HUES64 (cell line): Measurements from ENCODE around the gene COL6A2.
"Not testable (repeated sequence)": the region's sequence is repeated elsewhere in the genome, so short reads cannot be mapped to it uniquely, and the experiment has no call there.

Source experiments
- H3K27ac ChIP-seq: 2 replicates; pipeline ENCODE4 v1.7.0; 2013; ENCODE audit warnings: low read depth, low read length, inconsistent platforms
- H3K27me3 ChIP-seq: 2 replicates; pipeline ENCODE4 v1.6.1; 2013; ENCODE audit warnings: mild to moderate bottlenecking, low read length; ENCODE audit not compliant: insufficient read depth
- H3K36me3 ChIP-seq: 2 replicates; pipeline ENCODE4 v1.6.1; 2013; ENCODE audit warnings: mild to moderate bottlenecking, low read length; ENCODE audit not compliant: insufficient read depth
- H3K4me1 ChIP-seq: 2 replicates; pipeline ENCODE4 v1.6.1; 2013; ENCODE audit warnings: mild to moderate bottlenecking, low read length, moderate library complexity; ENCODE audit not compliant: insufficient read depth
- H3K4me3 ChIP-seq: 2 replicates; pipeline ENCODE4 v1.5.1; 2013; ENCODE audit warnings: mild to moderate bottlenecking, low read length, moderate library complexity
- H3K9ac ChIP-seq: 2 replicates; pipeline ENCODE4 v1.6.1; 2013; ENCODE audit warnings: mild to moderate bottlenecking, low read depth, low read length
- H3K9me3 ChIP-seq: 2 replicates; pipeline ENCODE4 v1.6.1; 2013; ENCODE audit warnings: low read depth, low read length; ENCODE audit not compliant: insufficient read depth
- WGBS: fragments of 150-250, 120-280 bp; methylation state at CpG from one replicate; pipeline ENCODE4 v1.1.7; 2013; ENCODE audit warnings: missing lambda C conversion rate; 5-methylcytosine and 5-hydroxymethylcytosine counted together

Gene COL6A2

GRCh38 chr21:46159390-46159789, 61.5 kb downstream of the COL6A2 start:
- no peaks in the 10 kb centered on the region for H3K27me3 ChIP-seq
- peaks cover 4% of the 10 kb centered on the region; the same call in 1 of the 2 replicates for H3K9me3 ChIP-seq
- 96% methylated on average over 12 of the region's 12 CpGs for WGBS
- peaks cover 14% of the 10 kb centered on the region for H3K36me3 ChIP-seq
- no peak overlapping the region for H3K9ac ChIP-seq
- H3K4me1 ChIP-seq: no peaks in the 10 kb centered on the region
- H3K4me3 ChIP-seq: no peak overlapping the region
- H3K27ac ChIP-seq: no peak overlapping the region

- H3K4me3 ChIP-seq: no peak overlapping the region
- H3K27ac ChIP-seq: no peak overlapping the region
- H3K36me3 ChIP-seq: peaks cover 14% of the 10 kb centered on the region
- H3K9ac ChIP-seq: no peak overlapping the region
- H3K27me3 ChIP-seq: no peaks in the 10 kb centered on the region
- 96% methylated on average over 32 of the region's 32 CpGs for WGBS
- no peaks in the 10 kb centered on the region for H3K4me1 ChIP-seq
- peaks cover 4% of the 10 kb centered on the region; the same call in 1 of the 2 replicates for H3K9me3 ChIP-seq
Measured at GRCh38 chr21:46159841-46160656, 62.1 kb downstream of the COL6A2 start.

- Histone ChIP-seq H3K36me3 (peaks cover 14% of the 10 kb centered on the region), H3K9me3 (peaks cover 4% of the 10 kb centered on the region; the same call in 1 of the 2 replicates), H3K27me3 (no peaks in the 10 kb centered on the region), H3K4me3 (no peak overlapping the region), H3K4me1 (no peaks in the 10 kb centered on the region), H3K27ac (no peak overlapping the region), H3K9ac (no peak overlapping the region)
- 93% methylated on average over 22 of the region's 22 CpGs for WGBS
Measured at GRCh38 chr21:46160657-46160906, 62.7 kb downstream of the COL6A2 start.

GRCh38 chr21:46160907-46161632, 63.2 kb downstream of the COL6A2 start:
- Histone ChIP-seq H3K36me3 (peaks cover 14% of the 10 kb centered on the region), H3K4me3 (no peak overlapping the region), H3K27ac (no peak overlapping the region), H3K9me3 (peaks cover 4% of the 10 kb centered on the region; the same call in 1 of the 2 replicates), H3K27me3 (no peaks in the 10 kb centered on the region), H3K4me1 (no peaks in the 10 kb centered on the region), H3K9ac (no peak overlapping the region)
- WGBS: 97% methylated on average over 65 of the region's 72 CpGs

GRCh38 chr21:46161633-46162592, 64.0 kb downstream of the COL6A2 start:
- Histone ChIP-seq H3K4me3 (no peak overlapping the region), H3K27me3 (no peaks in the 10 kb centered on the region), H3K27ac (no peak overlapping the region), H3K9ac (no peak overlapping the region), H3K4me1 (no peaks in the 10 kb centered on the region), H3K9me3 (peaks cover 4% of the 10 kb centered on the region; the same call in 1 of the 2 replicates), H3K36me3 (peaks cover 14% of the 10 kb centered on the region)
- 94% methylated on average over 71 of the region's 72 CpGs for WGBS

GRCh38 chr21:46163380-46163779, 65.5 kb downstream of the COL6A2 start:
- Histone ChIP-seq H3K36me3 (peaks cover 27% of the 10 kb centered on the region), H3K27me3 (no peaks in the 10 kb centered on the region), H3K9me3 (peaks cover 4% of the 10 kb centered on the region; the same call in 1 of the 2 replicates), H3K4me3 (no peak overlapping the region), H3K9ac (no peak overlapping the region), H3K27ac (no peak overlapping the region), H3K4me1 (no peaks in the 10 kb centered on the region)
- WGBS: 95% methylated on average over 4 of the region's 4 CpGs

- Histone ChIP-seq H3K4me1 (no peaks in the 10 kb centered on the region), H3K27ac (no peak overlapping the region), H3K27me3 (no peaks in the 10 kb centered on the region), H3K36me3 (peaks cover 27% of the 10 kb centered on the region), H3K9ac (no peak overlapping the region), H3K9me3 (peaks cover 4% of the 10 kb centered on the region; the same call in 1 of the 2 replicates), H3K4me3 (no peak overlapping the region)
Measured at GRCh38 chr21:46165098-46165497, 67.2 kb downstream of the COL6A2 start.

- H3K36me3 ChIP-seq: peaks cover 17% of the 10 kb centered on the region; the same call in 1 of the 2 replicates
- no peak overlapping the region for H3K9ac ChIP-seq
- 93% methylated on average over 14 of the region's 14 CpGs for WGBS
- no peak overlapping the region for H3K27ac ChIP-seq
- H3K4me3 ChIP-seq: no peak overlapping the region
- H3K27me3 ChIP-seq: no peaks in the 10 kb centered on the region
- H3K9me3 ChIP-seq: no peaks in the 10 kb centered on the region
- H3K4me1 ChIP-seq: no peaks in the 10 kb centered on the region
Measured at GRCh38 chr21:46168238-46168637, 70.3 kb downstream of the COL6A2 start.

- H3K4me1 ChIP-seq: no peaks in the 10 kb centered on the region
- H3K27ac ChIP-seq: no peak overlapping the region
- no peaks in the 10 kb centered on the region for H3K9me3 ChIP-seq
- H3K9ac ChIP-seq: no peak overlapping the region
- H3K4me3 ChIP-seq: no peak overlapping the region
- H3K36me3 ChIP-seq: peaks cover 13% of the 10 kb centered on the region; the same call in 1 of the 2 replicates
- WGBS: 94% methylated on average over 8 of the region's 8 CpGs
- H3K27me3 ChIP-seq: no peaks in the 10 kb centered on the region
Measured at GRCh38 chr21:46168659-46169386, 70.9 kb downstream of the COL6A2 start.

GRCh38 chr21:46170436-46171193, 72.7 kb downstream of the COL6A2 start:
- peaks cover 13% of the 10 kb centered on the region; the same call in 1 of the 2 replicates for H3K36me3 ChIP-seq
- not testable (repeated sequence) for H3K27me3 ChIP-seq, H3K27ac ChIP-seq, H3K9ac ChIP-seq, H3K9me3 ChIP-seq, H3K4me1 ChIP-seq, H3K4me3 ChIP-seq
- 91% methylated on average over 1 of the region's 1 CpG for WGBS
